ENCODE results near the gene DGKI.
"Not testable (repeated sequence)": the region's sequence is repeated elsewhere in the genome, so short reads cannot be mapped to it uniquely, and the experiment has no call there.

The DGKI gene

DNA sequence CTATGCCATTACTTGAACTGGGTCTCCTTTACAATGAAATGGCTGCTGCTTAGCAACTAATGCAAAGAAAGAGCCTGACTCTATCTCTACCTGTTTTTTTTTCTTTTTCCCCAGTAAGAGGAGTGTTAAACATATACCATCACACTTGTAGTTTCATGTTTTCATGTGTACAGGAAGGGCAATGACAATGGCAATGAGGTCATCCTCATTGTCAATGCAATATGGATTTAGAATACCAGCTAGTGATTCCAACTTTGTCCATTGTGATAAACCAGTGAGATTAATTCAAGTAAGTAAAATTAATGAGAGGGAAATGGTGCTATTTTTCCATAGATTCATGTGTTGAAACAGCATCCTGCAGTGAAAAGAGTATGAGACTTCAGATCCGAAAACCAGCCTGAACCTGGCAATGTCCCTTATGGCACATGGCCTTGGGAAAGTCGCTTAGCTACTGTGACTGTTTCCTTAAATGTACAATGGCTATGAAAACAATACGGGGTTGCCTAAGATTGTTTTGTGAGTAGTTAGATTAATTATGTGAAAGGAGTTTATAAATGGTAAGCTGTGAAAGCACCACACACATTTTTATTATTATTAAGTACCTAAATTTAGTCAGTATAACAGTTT is 11.2 kb downstream of the DGKI start:
- no peak for DNase-seq

DNA sequence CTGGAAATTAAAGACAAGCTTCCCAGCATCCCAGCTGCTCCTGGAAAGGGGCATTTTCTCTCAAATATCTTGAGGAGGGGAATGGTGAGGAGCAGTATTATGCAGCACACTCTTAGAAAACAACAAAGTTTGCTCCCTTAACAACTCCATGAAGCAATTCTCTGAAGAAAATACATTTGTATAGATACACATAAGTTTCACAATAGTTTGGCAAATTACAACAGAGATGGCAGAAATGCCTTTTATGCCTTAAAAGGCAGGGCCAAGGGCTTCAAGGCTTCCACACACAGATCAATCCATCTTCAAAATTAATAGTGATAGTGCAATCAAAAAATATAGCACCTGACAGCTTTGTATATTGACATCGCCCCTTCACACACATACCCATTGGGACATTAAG is 12.2 kb downstream of the DGKI start:
- no peak for DNase-seq

DNA sequence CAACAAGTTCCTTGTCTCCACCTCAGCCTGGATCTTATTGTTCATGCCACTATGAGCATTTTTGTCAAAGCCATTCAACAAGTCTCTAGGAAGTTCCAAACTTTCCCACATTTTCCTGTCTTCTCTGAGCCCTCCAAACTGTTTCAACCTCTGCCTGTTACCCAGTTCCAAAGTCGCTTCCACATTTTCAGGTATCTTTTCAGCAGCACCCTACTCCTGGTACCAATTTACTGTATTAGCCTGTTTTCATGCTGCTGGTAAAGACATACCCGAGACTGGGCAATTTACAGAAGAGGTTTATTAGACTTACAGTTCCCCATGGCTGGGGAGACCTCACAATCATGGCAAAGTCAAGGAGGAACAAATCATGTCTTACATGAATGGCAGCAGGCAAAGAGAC is 13.8 kb downstream of the DGKI start:
- DNase-seq: not testable (repeated sequence)

DNA sequence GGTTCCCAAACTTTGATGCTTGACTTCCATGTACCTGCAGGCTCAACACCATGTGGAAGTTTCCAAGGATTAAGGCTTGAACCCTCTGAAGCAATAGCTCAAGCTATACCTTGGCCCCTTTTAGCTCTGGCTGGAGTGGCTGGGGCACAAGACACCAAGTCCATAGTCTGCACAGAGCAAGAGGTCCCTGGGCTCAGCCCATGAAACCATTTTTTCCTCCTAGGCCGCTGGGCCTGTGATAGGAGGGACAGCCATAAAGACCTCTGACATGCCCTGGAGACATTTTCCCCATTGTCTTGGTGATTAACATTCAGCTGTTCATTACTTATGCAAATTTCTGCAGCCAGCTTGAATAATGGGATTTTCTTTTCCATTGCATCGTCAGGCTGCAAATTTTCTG is 14.4 kb downstream of the DGKI start:
- DNase-seq: no peak

DNA sequence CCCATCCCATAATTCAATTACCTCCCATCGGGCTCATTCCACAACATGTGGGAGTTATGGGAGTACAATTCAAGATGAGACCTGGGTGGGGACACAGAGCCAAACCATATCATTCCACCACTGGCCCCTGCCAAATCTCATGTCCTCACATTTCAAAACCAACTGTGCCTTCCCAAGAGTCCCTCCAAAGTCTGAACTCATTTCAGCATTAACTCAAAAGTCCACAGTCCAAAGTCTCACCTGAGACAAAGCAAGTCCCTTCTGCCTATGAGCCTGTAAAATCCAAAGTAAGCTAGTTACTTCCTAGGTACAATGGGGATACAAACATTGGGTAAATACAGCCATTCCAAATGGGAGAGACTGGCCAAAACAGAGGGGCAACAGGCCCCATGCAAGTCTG is 15.2 kb downstream of the DGKI start:
- DNase-seq: not testable (repeated sequence)

DNA sequence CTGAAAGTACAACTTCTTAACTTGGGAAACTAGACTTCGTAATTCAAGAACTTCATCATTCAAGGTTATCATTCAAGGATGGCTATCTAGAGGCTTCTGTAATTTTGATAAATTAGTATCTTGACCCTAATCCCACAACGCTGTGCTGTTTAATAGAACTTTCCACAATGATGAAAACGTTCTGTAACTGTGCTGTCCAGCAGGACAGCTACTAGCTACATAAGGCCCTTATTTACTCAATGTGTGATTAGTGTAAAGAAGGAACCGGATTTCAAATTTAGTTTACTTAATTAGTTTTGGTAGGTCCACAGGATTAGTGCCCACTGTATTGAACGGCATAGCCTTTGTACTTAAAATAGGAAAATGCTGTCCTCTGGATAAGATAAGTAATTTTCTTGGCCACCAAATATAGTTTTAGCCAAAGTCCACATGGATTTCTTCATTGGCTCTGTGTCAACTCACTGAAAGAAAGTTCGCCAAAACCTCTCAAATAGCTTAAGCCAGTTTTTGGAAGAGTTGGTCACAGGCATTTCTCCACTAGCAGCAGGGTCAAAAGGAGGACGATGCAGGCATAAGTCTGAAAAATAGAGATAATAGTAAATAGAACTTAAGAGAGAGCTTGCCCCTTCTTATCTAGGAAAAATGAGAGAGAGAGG is 17.3 kb downstream of the DGKI start:
- DNase-seq: no peak

DNA sequence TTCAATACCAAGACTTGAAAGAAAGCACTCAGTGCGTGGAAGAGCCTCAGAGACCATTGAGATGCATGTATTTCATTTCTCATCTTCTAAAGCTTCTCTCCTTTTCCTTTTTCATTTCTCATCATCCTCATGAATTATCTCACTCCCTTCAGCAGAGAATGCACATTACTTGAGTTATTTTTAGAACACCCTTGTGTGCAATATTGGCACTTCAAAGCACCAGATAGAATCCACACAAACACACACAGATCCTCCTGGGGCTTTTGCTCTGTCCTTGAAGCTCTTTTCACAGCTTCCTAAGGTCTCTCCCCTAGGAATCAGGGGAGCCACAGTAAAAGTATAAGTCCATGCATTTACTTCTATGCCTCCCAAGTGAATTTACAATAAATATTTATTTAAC is 18.3 kb downstream of the DGKI start:
- no peak for DNase-seq

DNA sequence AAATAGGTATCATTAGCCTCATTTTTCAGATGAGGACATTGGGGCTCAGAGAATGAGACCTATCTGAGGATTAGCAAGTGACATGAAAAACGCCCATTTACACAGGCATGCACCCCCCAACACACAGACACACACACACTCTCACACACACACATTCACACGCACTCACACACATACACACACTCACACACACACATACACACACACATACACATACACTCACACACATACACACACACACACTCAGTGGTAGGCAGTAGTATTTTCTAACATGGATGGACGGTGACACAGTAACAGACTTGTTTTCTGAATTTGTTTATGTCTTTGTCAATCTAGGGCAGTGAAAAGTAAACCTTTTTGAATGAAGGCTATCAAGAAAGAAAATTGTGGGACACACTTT is 21.3 kb downstream of the DGKI start:
- DNase-seq: no peak

DNA sequence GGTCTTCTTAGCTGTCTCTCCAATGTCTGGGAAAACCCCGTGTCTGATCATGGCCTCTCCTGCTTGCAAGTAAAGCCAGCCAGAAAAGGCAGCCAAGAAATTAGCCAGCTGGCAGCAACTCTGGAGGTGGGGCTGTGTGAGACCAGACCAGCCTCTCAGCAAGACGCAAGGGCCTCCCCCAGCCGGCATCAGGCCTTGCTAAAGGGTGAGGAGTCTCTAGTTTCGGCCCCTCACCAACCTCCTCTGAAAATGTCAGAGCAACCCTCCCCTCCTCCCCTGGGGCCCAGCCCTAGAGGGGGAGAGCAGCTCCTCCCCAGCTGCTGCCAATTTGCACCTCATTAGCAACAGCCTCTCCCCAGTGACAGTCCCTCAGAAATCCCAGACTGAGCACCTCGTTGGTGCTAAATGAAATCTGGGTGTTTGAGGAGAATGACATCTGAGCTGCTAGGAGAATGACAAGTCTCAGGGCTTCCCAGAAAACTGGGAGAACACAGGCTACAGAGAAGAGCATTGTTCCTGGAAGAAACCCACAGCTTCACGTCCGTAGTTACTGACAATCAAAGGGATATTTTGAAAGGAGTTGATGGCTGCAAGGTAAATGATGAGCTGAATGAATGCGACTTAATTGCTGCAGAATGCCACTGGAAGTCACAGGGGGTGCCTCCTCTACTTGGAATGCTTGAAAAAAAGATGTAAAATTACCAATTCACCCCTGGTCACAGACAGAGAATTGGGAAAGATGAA is 25.9 kb downstream of the DGKI start:
- no peak for DNase-seq

DNA sequence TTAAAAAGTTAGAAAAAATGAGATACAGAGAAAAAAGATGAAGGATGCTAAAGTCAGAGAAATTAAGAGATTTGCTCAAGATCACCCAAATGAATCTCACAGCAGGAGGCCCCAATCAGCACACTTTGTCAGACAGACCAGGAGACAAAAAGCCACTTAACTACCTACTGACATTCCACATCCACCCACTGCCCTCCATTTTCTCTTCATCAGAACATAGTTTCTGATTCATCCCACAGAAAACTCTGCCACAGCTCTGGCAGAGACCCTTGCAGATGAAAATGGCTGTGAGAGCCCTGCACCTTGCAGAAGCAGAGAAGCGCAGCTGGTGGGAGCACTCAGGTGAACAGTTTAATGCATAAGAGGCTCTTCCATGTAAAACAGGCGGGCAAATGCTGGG is 26.6 kb downstream of the DGKI start:
- no peak for DNase-seq

DNA sequence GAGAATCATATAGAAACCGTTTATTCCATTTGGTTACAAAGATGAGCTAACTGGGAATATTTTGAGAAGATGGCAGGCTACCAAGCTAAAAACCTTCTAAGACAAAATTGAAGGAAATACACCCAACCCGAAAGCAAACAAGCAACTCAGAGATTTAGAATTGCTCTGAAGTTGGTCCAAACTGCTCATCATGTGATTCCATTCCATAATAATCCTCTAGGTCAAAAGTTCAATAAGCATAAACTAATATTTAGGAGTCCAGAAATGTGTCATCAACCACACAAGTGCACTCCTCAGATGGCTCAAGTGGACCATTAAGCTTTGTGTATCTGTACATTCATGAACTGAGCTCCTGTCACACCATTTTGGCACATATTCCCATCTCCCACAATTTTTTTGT is 28.7 kb downstream of the DGKI start:
- no peak for DNase-seq

DNA sequence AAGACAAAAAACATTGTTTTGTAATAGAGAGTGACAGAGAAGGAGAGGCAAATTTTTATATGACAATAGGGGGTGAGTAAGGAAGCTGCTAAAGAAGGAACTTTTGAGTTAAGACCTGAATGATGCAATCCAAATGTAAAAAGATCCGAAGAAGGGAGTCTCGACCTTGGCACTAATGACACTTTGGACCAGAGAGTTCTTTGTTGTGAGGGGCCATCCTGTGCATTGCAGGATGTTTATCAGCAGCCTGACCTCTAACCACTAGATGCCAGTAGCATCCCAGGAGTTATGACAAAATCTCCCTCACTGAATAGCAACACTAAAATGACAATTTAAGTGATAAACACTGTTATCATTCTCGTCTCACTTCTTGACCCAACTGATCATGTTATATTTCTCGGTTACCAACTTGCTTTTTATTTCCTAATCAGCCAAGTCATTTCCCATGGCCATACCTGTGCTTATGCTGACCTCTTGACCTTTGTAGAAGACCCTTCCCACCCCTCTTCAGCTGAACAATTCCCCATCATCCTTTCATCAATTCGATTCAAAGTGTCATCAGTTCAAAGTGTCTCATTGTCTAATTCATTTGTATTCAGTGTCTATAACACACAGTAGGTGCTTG is 30.0 kb downstream of the DGKI start:
- DNase-seq: peak in 1 of 5 donors; percentile 4

DNA sequence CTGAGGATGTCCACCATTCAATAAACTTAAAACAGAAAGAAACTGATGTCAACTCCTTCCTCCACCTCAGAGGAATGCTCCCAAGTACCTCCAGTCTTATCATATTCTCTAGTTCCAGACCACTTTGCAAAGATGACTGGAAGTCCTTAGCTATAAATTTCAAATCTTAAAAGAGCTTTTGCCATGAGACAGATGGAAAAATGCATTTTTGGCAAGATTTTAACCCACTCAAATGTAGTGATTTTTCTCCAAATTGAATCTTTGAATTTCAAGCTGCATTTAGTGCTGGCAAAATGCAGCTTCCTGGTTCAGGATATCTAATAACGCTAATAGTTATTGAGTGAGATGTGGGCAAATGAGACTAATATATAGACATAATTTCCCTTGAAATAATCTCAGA is 33.2 kb downstream of the DGKI start:
- DNase-seq: no peak

DNA sequence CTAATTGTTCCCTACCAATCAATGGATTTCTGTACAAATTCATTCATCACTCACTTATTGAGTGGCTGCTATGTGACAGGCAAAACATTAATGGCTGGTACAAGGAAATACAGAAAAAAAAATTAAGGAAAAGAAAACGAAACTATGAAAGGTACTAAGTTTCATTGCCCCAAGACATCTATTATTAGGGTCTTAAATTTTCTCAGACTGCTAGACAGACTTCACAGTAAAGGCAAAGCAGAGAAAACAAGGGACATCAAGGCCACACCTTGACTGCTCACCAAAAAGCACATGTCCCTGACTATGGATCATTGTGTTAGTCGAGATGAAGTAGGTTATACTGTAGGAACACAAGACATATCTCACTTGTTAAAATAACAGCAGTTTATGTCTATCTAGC is 36.5 kb downstream of the DGKI start:
- DNase-seq: no peak

DNA sequence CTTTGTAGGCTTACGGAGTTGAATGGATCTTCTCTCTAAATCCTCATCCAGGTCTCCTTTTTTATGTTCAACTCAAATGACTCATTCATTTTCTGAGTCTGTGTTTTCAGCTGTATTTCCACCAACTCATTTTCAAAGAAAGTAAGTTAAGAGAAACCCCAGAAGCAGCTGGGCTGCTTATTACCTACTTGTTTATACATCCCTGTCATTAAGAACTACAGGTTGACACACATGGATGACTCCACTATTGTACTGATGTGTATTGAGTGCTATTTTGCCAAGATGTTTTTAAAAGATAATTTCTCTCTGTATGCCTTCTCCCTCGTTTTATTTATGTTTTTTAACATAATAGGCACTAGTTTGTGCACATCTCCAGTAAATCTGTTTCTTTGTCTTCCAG is 41.9 kb downstream of the DGKI start:
- no peak for DNase-seq

DNA sequence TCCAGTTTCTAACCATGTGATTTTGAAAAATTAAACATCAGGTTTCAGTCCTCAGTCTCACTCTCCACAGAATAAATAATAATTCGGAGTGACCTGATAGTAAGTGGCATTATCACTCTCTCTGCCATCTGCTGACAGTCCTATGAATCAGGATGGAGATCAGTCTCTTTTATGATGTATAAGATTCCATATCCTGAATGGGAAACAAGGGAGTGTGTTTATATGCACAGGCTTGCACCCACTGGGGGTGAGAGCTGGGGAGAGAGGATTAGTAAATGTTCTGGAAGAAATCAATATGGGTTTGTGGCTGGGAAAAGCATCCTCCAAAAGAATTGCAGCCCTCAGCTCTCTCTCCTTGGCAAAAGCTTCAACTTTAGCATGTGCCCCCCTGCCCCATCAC is 45.3 kb downstream of the DGKI start:
- DNase-seq: no peak

DNA sequence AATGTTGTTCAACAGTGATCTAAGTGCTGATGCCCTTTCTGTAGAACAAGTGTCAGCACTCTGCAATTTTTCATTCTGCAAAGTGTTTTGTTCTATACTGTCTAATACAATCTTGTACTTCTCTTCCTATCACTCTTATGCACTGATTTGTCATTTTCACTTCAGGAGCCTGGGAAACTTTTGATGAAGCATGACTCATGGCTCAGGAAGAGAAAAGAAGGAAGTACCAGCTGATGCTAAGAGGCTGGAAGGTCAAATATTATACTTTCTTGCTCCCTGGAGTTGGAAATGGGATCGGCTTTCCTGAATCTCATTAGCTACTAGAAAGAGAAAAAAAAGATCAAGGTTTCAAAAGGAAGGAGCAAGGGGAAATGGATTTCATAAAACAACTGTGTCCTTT is 45.8 kb downstream of the DGKI start:
- DNase-seq: no peak

DNA sequence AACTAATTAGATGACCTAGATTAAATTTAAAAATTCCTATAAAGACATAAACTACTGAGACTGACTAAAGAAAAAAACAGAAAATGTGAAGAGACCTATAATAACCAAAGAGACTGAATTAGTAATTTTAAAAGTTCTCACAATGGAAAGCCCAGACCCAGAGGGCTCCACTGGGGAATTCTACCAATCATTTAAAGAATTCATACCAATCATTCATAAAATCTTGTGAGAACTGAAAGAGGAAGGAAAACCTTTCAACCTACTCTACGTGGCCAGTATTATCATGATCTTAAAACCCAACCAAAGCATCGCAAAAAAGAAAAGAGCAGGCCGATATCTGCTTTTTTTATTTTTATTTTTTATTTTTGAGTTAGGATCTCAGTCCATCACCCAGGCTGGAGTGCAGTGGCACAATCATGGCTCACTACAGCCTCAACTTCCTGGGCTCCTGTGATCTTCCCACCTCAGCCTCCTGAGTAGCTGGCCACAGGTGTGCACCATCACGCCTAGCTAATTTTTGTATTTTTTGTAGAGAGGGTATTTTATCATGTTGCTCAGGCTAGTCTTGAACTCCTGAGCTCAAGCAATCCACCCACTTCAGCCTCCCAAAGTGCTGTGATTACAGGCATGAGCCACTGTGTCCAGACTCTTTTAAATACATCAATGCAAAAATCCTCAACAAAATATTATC is 48.6 kb downstream of the DGKI start:
- DNase-seq: no peak

DNA sequence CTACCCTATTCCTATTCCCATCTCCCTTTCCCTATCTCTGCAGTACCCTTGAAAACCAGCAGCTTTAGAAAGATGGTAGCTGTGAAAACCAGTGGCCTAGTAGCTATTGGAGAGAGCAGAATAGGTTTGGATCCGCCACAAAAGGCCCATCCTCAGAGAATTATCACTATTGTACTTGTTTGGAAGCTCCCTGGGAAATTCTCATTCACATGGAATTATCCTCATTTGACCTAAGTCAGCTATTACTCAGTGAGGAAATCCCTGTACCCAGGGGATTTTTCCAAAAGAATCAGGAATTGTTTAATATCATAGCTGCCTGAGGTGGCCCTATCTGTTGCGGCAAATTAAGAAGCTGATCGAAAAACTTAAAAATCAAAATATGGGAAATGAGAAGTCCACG is 51.6 kb downstream of the DGKI start:
- DNase-seq: no peak

DNA sequence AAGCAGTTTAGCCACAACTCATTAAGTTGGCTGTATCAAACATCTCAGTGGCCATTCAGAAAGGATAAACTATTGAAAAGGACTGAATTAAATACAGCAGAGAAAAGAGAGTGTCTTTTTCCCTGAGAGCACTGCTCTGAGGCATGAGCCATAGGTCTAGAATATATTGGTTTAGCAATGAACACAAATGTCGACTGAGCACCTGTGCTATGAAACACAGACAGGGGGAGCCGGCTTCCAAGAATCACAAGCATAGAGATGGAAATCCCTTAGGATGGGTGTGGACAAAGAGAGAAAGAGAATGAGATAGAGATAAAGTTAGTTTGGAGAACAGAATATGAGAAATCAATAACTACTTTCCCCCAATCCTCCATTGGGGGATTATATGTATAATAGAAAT is 54.8 kb downstream of the DGKI start:
- no peak for DNase-seq

DNA sequence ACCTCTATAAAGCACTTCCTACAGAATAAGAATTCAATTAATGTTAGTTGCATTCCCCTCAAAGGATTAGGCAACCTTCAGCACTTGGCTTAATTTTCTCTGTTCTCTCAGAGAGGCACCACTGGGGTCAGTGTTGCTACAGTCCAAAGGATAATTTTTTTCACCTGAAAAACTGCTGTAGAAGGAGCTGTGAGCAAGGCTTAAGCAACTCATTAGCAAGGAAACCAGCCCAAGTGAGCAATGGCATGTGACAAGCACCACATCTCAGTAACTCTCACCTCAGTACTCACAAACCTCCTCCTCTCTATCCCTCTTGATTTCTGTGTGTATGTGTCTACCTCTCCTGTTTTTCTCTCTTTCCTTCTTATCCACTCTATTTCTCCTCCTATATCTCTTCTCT is 55.9 kb downstream of the DGKI start:
- no peak for DNase-seq

DNA sequence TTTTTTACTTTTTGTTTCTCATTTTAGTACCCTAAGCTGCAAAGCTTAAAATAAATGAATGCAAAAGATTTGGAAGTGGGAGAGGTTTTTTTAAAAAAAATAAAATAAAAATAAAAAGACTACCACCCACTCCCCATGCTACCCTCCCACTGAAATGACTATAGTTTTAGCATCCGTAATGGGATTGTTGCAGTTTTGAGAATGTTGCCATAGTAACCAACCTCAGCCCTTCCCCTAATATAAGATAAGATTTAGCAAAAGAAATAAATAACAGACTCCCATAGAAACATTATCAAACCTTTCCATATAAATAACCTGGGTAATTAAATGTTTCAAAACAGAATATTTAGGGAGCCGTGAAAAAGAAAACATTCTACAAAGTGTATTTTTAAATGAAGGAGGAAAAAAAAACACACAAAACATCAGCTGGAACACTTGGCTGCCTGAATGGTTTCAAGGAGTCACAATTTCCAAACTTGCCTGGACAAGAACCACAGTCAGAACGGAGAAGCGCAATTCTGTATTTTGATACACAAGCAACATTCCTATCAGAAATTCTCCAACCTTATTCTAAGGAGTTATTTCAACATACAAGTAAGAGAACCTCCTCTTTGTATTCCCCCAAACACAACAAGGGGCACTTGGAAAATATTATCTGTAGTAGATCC is 57.4 kb downstream of the DGKI start:
- DNase-seq: no peak

Data from T-helper 1 cell (primary cell).